Stimulated activated CD8-positive, alpha-beta memory T cell treated with anti-CD3 and anti-CD28 coated beads, Interleukin-4, amount 100 ng/mL, for 1 hour (primary cell): ENCODE measurements around the gene SMIM36.
"Not testable (repeated sequence)": the region's sequence is repeated elsewhere in the genome, so short reads cannot be mapped to it uniquely, and the experiment has no call there.

Experiments used
- DNase-seq, 2 donors: peaks; one replicate each; pipeline ENCODE4 v3.0.0-alpha.2; 2020; ENCODE audit warnings: low read depth in 2 of 2, low spot score in 1 of 2

SMIM36 gene

GRCh38 chr17:55510986-55511721, at the start of gene SMIM36:
SMIM36 (minus strand) TSS chr17:55511452.
- DNase-seq = no peak

- no peak for DNase-seq
Measured at GRCh38 chr17:55555772-55556171, 44.5 kb upstream of the SMIM36 start.

DNA sequence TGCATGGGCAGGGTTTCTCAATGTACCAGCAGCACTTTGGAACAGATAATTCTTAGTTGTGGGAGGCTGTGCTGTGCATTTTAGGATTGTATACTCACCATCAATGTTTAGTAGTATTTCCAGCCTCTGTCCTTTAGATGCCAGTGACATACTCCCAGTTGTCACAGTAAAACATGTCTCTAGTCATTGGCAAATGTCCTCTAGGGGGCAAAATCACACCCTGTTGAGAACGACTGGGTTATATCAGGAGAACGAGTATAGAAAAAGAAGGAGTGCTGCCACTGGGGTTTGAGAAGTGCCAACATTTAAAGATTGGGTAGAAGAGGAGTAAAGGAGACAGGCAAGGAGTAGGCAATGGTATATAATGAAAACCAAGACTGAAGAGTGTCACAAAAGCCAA, 37.9 kb upstream of the SMIM36 start:
- DNase-seq = no peak

DNA sequence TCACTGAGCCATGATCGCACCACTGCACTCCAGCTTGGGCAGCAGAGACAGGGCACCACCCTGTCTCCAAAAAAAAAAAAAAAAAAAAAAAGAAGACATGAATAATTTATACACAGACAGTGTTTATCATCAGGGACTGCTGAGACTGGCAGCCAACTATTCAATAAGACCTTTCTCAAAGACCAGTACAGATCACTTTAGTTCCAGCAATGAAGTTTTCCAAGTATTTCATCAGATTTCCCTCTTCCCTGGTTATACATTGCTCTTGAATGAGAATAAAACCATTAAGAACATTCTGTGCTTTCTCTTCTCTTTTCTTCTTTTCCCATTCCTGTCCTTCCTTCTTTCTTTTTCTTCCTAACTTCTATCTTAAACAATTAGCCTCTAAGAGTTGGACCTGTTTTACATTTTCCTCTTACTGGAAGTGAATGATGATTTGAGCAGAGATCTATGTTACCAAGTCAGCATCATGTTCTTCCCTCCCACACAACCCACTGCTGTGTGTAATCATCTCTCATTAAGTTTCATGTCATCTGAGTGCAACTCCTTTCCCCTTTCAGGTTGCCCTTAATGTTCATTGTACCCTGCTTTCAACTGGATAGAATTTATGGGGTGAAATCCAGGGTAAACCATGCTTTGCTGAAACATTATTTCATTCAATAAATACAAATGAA, 35.9 kb upstream of the SMIM36 start:
- DNase-seq = no peak

DNA sequence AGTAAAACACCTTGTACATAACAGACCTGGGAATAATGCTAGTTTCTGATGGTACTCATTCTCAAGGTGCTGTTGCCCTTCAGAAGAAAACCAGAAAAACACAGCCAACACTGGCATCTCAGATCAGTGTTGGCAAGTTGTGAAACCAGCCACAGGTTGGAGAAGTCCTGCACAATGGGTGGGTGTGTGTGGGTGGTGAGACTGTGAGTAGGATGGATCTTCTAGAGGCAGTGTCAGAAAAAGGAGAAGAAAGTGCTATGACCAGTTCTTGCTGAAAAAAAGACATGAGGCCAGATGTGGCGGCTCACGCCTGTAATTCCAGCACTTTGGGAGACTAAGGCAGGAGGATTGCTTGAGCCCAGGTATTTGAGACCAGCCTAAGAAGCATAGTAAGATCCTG, 35.2 kb upstream of the SMIM36 start:
- no peak for DNase-seq

GRCh38 chr17:55545806-55546205, 34.6 kb upstream of the SMIM36 start:
- no peak for DNase-seq

- DNase-seq = no peak
Measured at GRCh38 chr17:55543709-55544108, 32.5 kb upstream of the SMIM36 start.

GRCh38 chr17:55540414-55541091, 29.3 kb upstream of the SMIM36 start:
- no peak for DNase-seq

DNA sequence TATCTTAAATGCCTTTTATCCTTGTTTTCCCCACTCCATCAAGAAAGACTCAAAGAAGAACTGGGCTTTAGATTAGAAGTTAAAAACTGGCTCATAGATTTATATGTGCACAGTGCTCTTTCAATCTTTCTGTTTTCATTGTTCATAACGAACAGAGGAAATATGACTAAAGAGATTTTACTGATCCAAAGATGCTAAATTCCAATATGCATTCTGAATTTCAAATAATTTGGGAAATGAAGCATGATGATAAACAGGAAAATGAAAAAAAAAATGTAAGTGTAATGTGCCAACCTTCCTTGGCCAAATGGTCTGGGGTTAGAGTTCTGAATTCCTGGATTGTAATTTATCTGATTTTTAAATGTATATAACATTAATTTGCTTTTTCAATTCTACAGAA, 25.0 kb upstream of the SMIM36 start:
- no peak for DNase-seq

GRCh38 chr17:55533608-55534007, 22.4 kb upstream of the SMIM36 start:
- DNase-seq = no peak

DNA sequence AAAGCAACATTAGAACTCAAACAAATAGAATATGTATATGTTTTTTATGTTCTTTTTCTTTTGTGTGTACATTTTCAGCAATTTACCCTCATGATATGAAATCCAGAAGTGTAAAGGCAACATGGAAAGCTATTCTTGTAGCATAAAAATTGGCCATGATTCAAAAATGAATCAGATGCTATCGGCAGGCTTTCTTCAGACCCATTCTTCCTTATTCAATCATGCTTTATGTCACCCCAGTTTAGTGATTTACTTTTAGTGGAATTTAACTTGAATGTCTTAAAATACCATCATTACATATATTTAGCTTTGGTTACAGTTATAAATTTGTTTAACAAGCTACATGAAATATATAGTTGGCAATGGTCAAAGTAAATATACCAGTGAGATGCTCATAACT, 21.4 kb upstream of the SMIM36 start:
- no peak for DNase-seq

GRCh38 chr17:55531053-55531728, 19.9 kb upstream of the SMIM36 start:
- no peak for DNase-seq

- no peak for DNase-seq
Measured at GRCh38 chr17:55530064-55530463, 18.8 kb upstream of the SMIM36 start.

- no peak for DNase-seq
Measured at GRCh38 chr17:55527540-55528118, 16.4 kb upstream of the SMIM36 start.

- no peak for DNase-seq
Measured at GRCh38 chr17:55524440-55525220, 13.4 kb upstream of the SMIM36 start.

- DNase-seq = not testable (repeated sequence)
Measured at GRCh38 chr17:55523032-55523431, 11.8 kb upstream of the SMIM36 start.

DNA sequence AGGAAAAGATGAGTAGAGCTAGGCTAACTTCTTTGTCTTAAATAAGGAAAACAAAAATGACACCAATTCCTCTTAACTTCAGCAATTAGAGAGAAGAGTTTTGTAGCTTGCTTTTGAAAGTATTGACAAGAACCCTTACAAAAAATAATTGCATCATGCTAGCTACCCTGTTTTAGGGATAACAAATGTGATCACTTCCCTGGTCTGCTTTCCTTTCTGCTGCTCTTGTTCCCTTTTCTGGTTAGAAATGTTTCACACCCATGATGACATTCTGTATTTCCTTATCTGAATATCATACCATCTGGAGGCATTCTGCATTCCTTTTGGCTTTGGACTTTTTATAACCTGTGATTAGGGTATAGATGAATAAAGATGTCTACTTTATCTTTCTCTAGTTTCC, 9.9 kb upstream of the SMIM36 start:
- no peak for DNase-seq

DNA sequence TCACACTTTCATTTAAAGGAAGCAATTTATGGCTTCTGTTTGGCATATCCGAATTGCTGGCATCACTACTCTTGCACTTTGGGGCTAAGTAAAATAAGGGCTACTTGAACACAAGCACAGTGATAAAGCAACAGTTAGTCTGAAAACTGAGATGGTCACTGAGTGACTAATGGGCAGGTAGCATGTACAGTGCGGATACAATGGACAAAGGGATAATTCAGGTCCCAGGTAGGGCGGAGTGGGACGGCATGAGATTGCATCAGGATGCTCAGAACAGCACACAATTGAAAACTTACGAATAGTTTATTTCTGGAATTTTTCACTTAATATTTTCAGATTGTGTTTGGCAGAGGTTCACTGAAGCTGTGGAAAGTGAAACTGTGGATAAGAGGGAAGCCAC, 9.2 kb upstream of the SMIM36 start:
- no peak for DNase-seq

- DNase-seq = no peak
Measured at GRCh38 chr17:55518510-55518909, 7.3 kb upstream of the SMIM36 start.

DNA sequence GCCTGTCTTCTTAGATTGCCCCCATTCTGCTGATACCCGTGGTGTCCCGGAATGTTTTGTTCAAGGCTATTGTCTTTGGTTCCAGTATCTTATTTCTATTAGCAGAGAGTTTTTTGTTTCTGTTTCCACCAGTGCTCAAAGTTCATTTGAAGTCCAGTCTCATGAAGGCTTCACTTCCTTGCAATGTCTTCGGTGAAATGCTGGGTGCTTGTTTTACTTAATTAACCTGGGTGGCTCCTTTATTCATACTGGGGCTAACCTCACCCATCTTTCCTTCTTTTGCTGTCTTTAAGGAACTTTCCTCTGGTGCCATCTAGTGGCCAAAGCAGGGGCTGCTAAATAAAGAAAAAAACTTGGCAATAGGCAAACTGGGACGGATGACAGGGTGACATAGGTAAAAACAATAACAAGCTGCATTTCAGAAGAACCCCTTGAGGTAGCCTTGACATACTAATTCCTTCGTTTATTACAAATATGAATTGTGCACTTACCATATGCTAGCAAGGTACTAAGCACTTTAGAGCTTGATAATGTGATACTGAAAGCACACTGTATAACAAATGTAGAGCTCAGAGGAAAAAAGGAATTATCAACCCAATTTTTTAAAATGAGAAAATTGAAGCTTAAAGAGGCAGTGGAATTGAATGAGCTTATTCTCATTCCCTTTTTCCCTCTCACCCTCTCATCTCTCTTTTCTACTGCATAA, 2.8 kb upstream of the SMIM36 start:
- peak; percentile 24 to 42 for DNase-seq
